Liver (tissue), 9 donors: Measurements from ENCODE around the gene SYCP2L. TPM values are rescaled to one million over a fixed set of nuclear protein-coding genes. Genes with fewer than 3 reads are reported as not detected.
"Not testable (repeated sequence)": the region's sequence is repeated elsewhere in the genome, so short reads cannot be mapped to it uniquely, and the experiment has no call there.

Experiments
- DNase-seq: peaks from one replicate; pipeline ENCODE4 v3.0.0-alpha.2; 2017; ENCODE audit warnings: low spot score
- H3K27ac ChIP-seq, 2 donors: one replicate each; pipeline ENCODE4 v1.7.0; 2013; ENCODE audit warnings: inconsistent platforms in 2 of 2, low read length in 2 of 2, control low read depth in 1 of 2, low read depth in 1 of 2, mild to moderate bottlenecking in 1 of 2
- H3K27me3 ChIP-seq, 4 donors: one replicate each; pipeline versions ENCODE4 v1.6.1 to v1.7.0; 2013; ENCODE audit warnings: low read length in 3 of 4, inconsistent platforms in 1 of 4, mild to moderate bottlenecking in 1 of 4, moderate library complexity in 1 of 4; ENCODE audit not compliant: control insufficient read depth in 4 of 4, insufficient read depth in 4 of 4
- H3K36me3 ChIP-seq, 4 donors: one replicate each; pipeline versions ENCODE4 v1.6.1 to v1.7.0; 2013; ENCODE audit warnings: low read length in 3 of 4, mild to moderate bottlenecking in 3 of 4, low read depth in 1 of 4, moderate library complexity in 1 of 4; ENCODE audit not compliant: control insufficient read depth in 4 of 4, insufficient read depth in 3 of 4
- H3K4me1 ChIP-seq, 4 donors: one replicate each; pipeline versions ENCODE4 v1.6.1 to v1.7.0; 2013; ENCODE audit warnings: low read length in 3 of 4, mild to moderate bottlenecking in 3 of 4, moderate library complexity in 1 of 4; ENCODE audit not compliant: control insufficient read depth in 4 of 4, insufficient read depth in 4 of 4
- H3K4me3 ChIP-seq, 3 donors: one replicate each; pipeline versions ENCODE4 v1.6.1 to v1.7.0; 2013; ENCODE audit warnings: low read length in 3 of 3, control low read depth in 1 of 3, low read depth in 1 of 3, mild to moderate bottlenecking in 1 of 3
- H3K9ac ChIP-seq, 2 donors: one replicate each; pipeline ENCODE4 v1.7.0; 2013; ENCODE audit warnings: low read length in 2 of 2, mild to moderate bottlenecking in 2 of 2, moderate library complexity in 2 of 2, control low read depth in 1 of 2, low read depth in 1 of 2
- H3K9me3 ChIP-seq, 4 donors: one replicate each; pipeline versions ENCODE4 v1.6.1 to v1.7.0; 2013; ENCODE audit warnings: low read length in 3 of 4; ENCODE audit not compliant: control insufficient read depth in 4 of 4
- ATF3 ChIP-seq: IDR thresholded peaks from 2 replicates; pipeline ENCODE4 v1.6.1; 2016; ENCODE audit warnings: antibody characterized with exemption
- CTCF ChIP-seq: fragments of 150-350 bp; IDR thresholded peaks from 2 replicates; pipeline ENCODE4 v1.5.1; 2017; ENCODE audit warnings: improper control_type of control experiment, low read depth, low read length; ENCODE audit not compliant: missing input control
- EGR1 ChIP-seq, 2 donors: IDR thresholded peaks; 2 replicates each; pipeline ENCODE4 v1.6.1; 2016 to 2018; ENCODE audit warnings: antibody characterized with exemption in 2 of 2, low read depth in 2 of 2
- FOXA1 ChIP-seq: IDR thresholded peaks from 2 replicates; pipeline ENCODE4 v1.6.1; 2016; ENCODE audit warnings: antibody characterized with exemption
- FOXA2 ChIP-seq: IDR thresholded peaks from 2 replicates; pipeline ENCODE4 v1.6.1; 2016; ENCODE audit warnings: antibody characterized with exemption
- GABPA ChIP-seq, 2 donors: IDR thresholded peaks in 1 of 2; conservative IDR thresholded peaks in 1 of 2; 2 replicates each; pipeline ENCODE4 v1.6.1; 2016; ENCODE audit warnings: antibody characterized with exemption in 2 of 2, mild to moderate bottlenecking in 1 of 2, moderate library complexity in 1 of 2
- HNF4A ChIP-seq, 2 donors: conservative IDR thresholded peaks; 2 replicates each; pipeline ENCODE4 v1.6.1; 2016; ENCODE audit warnings: antibody characterized with exemption in 2 of 2, mild to moderate bottlenecking in 2 of 2
- HNF4G ChIP-seq: IDR thresholded peaks from 2 replicates; pipeline ENCODE4 v1.6.1; 2016; ENCODE audit warnings: antibody characterized with exemption
- JUND ChIP-seq, 2 donors: IDR thresholded peaks; 2 replicates each; pipeline ENCODE4 v1.6.1; 2016; ENCODE audit warnings: antibody characterized with exemption in 2 of 2
- NR2F2 ChIP-seq: IDR thresholded peaks from 2 replicates; pipeline ENCODE4 v1.6.1; 2016; ENCODE audit warnings: antibody characterized with exemption
- SP1 ChIP-seq: IDR thresholded peaks from 2 replicates; pipeline ENCODE4 v1.6.1; 2018; ENCODE audit warnings: antibody characterized with exemption, mild to moderate bottlenecking
- TAF1 ChIP-seq: conservative IDR thresholded peaks from 2 replicates; pipeline ENCODE4 v1.6.1; 2016; ENCODE audit warnings: antibody characterized with exemption, mild to moderate bottlenecking
- YY1 ChIP-seq: IDR thresholded peaks from 2 replicates; pipeline ENCODE4 v1.6.1; 2016; ENCODE audit warnings: antibody characterized with exemption, mild to moderate bottlenecking
- ZBTB33 ChIP-seq: IDR thresholded peaks from 2 replicates; pipeline ENCODE4 v1.6.1; 2016; ENCODE audit warnings: antibody characterized with exemption
- WGBS: extraction: QIAGEN DNeasy Blood & Tissue Kit; methylation state at CpG from one replicate; pipeline ENCODE4 v1.1.7; 2013; 5-methylcytosine and 5-hydroxymethylcytosine counted together
- polyA plus RNA-seq, 2 donors: library from polyadenylated mRNA; stranded (reverse) in 1 of 2; unstranded in 1 of 2; fragments of 200-250 nt in 1 of 2; fragments of >200 nt in 1 of 2; fragmentation: Nextera tagmentation in 1 of 2; extraction: Ambion mirVana in 1 of 2; gene quantifications; one replicate each; pipeline versions ENCODE4 v1.2.1 to v1.2.3, GENCODE V29; 2013 to 2015
- total RNA-seq, 2 donors: library from RNA; depleted of rRNA; stranded (reverse); fragments of >200 nt; gene quantifications; one replicate each; pipeline ENCODE4 v1.2.3, GENCODE V29; 2014
- donor health status: healthy.
- donor health status: healthy.
- donor health status: healthy.
- donor health status: healthy.
- donor health status: healthy.

SYCP2L gene
- total and polyA plus RNA-seq, 4 donors = 0.28 to 0.33 TPM; not detected in 2

GRCh38 chr6:10979603-10980002 lies 92.8 kb downstream of the SYCP2L start:
- no peaks in the 10 kb centered on the region for H3K27me3 ChIP-seq
- no peaks in the 10 kb centered on the region for H3K4me1 ChIP-seq
- peaks cover 0 to 3% (median 0%) of the 10 kb centered on the region in 4 donors for H3K36me3 ChIP-seq
- H3K9ac ChIP-seq = no peak overlapping the region
- 91% methylated on average over 1 of the region's 1 CpG for whole genome bisulfite sequencing
- no peak for DNase-seq
- TF ChIP-seq JUND (IDR thresholded peaks at IDR 0.05) (no peak), ATF3 (no peak), NR2F2 (no peak)
- no peaks in the 10 kb centered on the region for H3K9me3 ChIP-seq
- H3K4me3 ChIP-seq = no peak overlapping the region
- no peak overlapping the region for H3K27ac ChIP-seq

- TF ChIP-seq NR2F2 = no peak
- no peak for TF ChIP-seq SP1
- TF ChIP-seq TAF1 = no peak
- TF ChIP-seq HNF4G = no peak
- TF ChIP-seq FOXA2 = no peak
- TF ChIP-seq YY1 = no peak
- H3K9ac ChIP-seq = no peak overlapping the region
- H3K9me3 ChIP-seq = no peaks in the 10 kb centered on the region
- WGBS = 95% methylated on average over 1 of the region's 1 CpG
- no peak for DNase-seq
- peaks cover 0 to 3% (median 0%) of the 10 kb centered on the region in 4 donors for H3K36me3 ChIP-seq
- H3K4me1 ChIP-seq = no peaks in the 10 kb centered on the region
- no peaks in the 10 kb centered on the region for H3K27me3 ChIP-seq
- no peak overlapping the region for H3K27ac ChIP-seq
- no peak overlapping the region for H3K4me3 ChIP-seq
Measured at GRCh38 chr6:10981409-10981808, 94.6 kb downstream of the SYCP2L start.

- not testable (repeated sequence) for H3K4me1 ChIP-seq, H3K27me3 ChIP-seq, DNase-seq, H3K27ac ChIP-seq, H3K36me3 ChIP-seq, H3K9me3 ChIP-seq, H3K4me3 ChIP-seq, H3K9ac ChIP-seq
- WGBS = 89% methylated on average over 2 of the region's 2 CpGs
Measured at GRCh38 chr6:10984959-10985358, 98.1 kb downstream of the SYCP2L start.

- no peak overlapping the region for H3K27ac ChIP-seq
- H3K4me1 ChIP-seq = no peaks in the 10 kb centered on the region
- no peak for TF ChIP-seq CTCF
- TF ChIP-seq FOXA1 = no peak
- TF ChIP-seq TAF1 = no peak
- TF ChIP-seq EGR1 (IDR thresholded peaks at IDR 0.05; ENCODE audit: low read depth in 2 of 2) = no peak
- no peak for TF ChIP-seq ATF3
- TF ChIP-seq GABPA (IDR thresholded peaks at IDR 0.05 in 1 of 2, conservative IDR thresholded peaks at IDR 0.05 in 1 of 2) = no peak
- no peak for TF ChIP-seq JUND (IDR thresholded peaks at IDR 0.05)
- TF ChIP-seq HNF4A (conservative IDR thresholded peaks at IDR 0.05) = no peak
- TF ChIP-seq ZBTB33 = no peak
- no peak overlapping the region for H3K9ac ChIP-seq
- 96% methylated on average over 15 of the region's 15 CpGs for WGBS
- no peak for DNase-seq
- peaks cover 0 to 3% (median 0%) of the 10 kb centered on the region in 4 donors for H3K36me3 ChIP-seq
- no peaks in the 10 kb centered on the region for H3K27me3 ChIP-seq
- H3K4me3 ChIP-seq = no peak overlapping the region
- no peaks in the 10 kb centered on the region for H3K9me3 ChIP-seq
Measured at GRCh38 chr6:10989587-10989986, 102.7 kb downstream of the SYCP2L start.
